ENCODE results near the gene ANKS6. TPM values are rescaled to one million over a fixed set of nuclear protein-coding genes. Genes with fewer than 3 reads are reported as not detected.

The ANKS6 gene
- total and polyA plus RNA-seq, 2 of the 8 experiments (the other 6 are each of a cell fraction or from before 2014, with no cell fraction given): 34.1 to 56.3 TPM

- Histone ChIP-seq H3K14ac (ENCODE audit: insufficient read length) (no peak within 1 kb of the TSS), H3K4ac (replicated peaks; ENCODE audit: insufficient read length, low read depth, low read length) (no peak within 1 kb of the TSS), H3K23ac (ENCODE audit: insufficient read length) (no peak within 1 kb of the TSS), H3K4me1 (replicated peaks in 1 of 4; ENCODE audit: control insufficient read depth in 3 of 4, insufficient read depth in 4 of 4, low read length in 3 of 4) (peaks cover 0 to 11% (median 5%) of the 10 kb centered on the region in 4 experiments; a peak in 5 of 7 replicates), H3K79me1 (ENCODE audit: low read depth, low read length) (no peaks in the 10 kb centered on the region), H4K8ac (ENCODE audit: extremely low read depth, insufficient read depth, low read length) (peak within 1 kb of the TSS; percentile 91), H4K5ac (ENCODE audit: insufficient read length, low read depth, low read length) (no peak within 1 kb of the TSS), H2BK120ac (replicated peaks; ENCODE audit: low read depth, low read length) (no peak within 1 kb of the TSS), H2AK5ac (ENCODE audit: low read depth, low read length) (no peak within 1 kb of the TSS), H3K23me2 (ENCODE audit: low read depth, low read length) (peaks cover 16% of the 10 kb centered on the region; the same call in 1 of the 2 replicates), H3K27me3 (replicated peaks in 1 of 4; ENCODE audit: control insufficient read depth in 3 of 4, extremely low read depth in 1 of 4, insufficient read depth in 3 of 4, low read length in 3 of 4) (peaks cover 44 to 70% (median 61%) of the 10 kb centered on the region in 4 experiments), H3K79me2 (ENCODE audit: control insufficient read depth in 1 of 2, insufficient read depth in 2 of 2, low read length in 2 of 2) (no peaks in the 10 kb centered on the region), H2BK5ac (ENCODE audit: low read depth, low read length) (no peak within 1 kb of the TSS), H3K4me3 (ENCODE audit: extremely low read depth in 1 of 4, insufficient read depth in 2 of 4, low read depth in 3 of 4, low read length in 4 of 4) (peak within 1 kb of the TSS; percentile 31 to 61 (median 45)), H2AFZ (ENCODE audit: low read length) (0 out of 2 replicates have a peak within 1 kb of the TSS, but pooled peaks have one; percentile 34), H3K9ac (replicated peaks in 1 of 4; ENCODE audit: extremely low read depth in 1 of 4, low read depth in 3 of 4, low read length in 3 of 4) (peak within 1 kb of the TSS in 1 of 4 experiments; percentile 66; a peak in 1 of 7 replicates), H3K36me3 (ENCODE audit: control insufficient read depth in 2 of 4, insufficient read depth in 4 of 4, low read length in 3 of 4) (peaks cover 0 to 4% (median 0%) of the 10 kb centered on the region in 4 experiments; a peak in 1 of 8 replicates), H3K18ac (ENCODE audit: extremely low read depth, low read length) (no peak within 1 kb of the TSS), H4K20me1 (replicated peaks in 1 of 2; ENCODE audit: control insufficient read depth in 1 of 2, insufficient read depth in 2 of 2, low read length in 2 of 2) (peaks cover 0 to 8% of the 10 kb centered on the region in 2 experiments), H2BK20ac (ENCODE audit: low read length) (no peak within 1 kb of the TSS), H2BK15ac (ENCODE audit: low read length) (no peak within 1 kb of the TSS), H3K9me3 (ENCODE audit: insufficient read depth in 2 of 2, low read depth in 1 of 2, low read length in 1 of 2) (no peaks in the 10 kb centered on the region), H3K27ac (ENCODE audit: low read depth, low read length) (no peak within 1 kb of the TSS), H2BK12ac (ENCODE audit: low read depth, low read length) (no peak within 1 kb of the TSS), H4K91ac (replicated peaks; ENCODE audit: insufficient read length, low read length) (no peak within 1 kb of the TSS), H3K56ac (replicated peaks; ENCODE audit: insufficient read length, low read depth, low read length) (no peak within 1 kb of the TSS), H3K4me2 (ENCODE audit: insufficient read depth in 1 of 2, low read depth in 2 of 2, low read length in 2 of 2) (peak within 1 kb of the TSS; percentile 38 to 92)
- DNase-seq (ENCODE audit: low read depth in 1 of 2, low spot score in 2 of 2) (peak in 1 of 2 experiments; percentile 67), FAIRE-seq (no peak)
- ChIA-PET CTCF (ENCODE audit: partially characterized antibody) (interaction anchor here (0.6 to 1.2 kb wide), 6 partner anchors 8 to 207 kb away, joined by 3 to 4 read pairs (median 3); no protein-coding TSS in a partner anchor), POLR2A (ENCODE audit: partially characterized antibody) (no interaction called here)
- whole genome bisulfite sequencing, 2 experiments (ENCODE audit: extremely low coverage in 1 of 2, insufficient coverage in 1 of 2, insufficient read length in 1 of 2, insufficient replicate concordance in 2 of 2, low coverage in 1 of 2, low lambda C conversion rate in 2 of 2, missing lambda C conversion rate in 1 of 2): 5% methylated on average over 45 of the region's 111 CpGs; no CpG with 5 or more reads in 1 of the 2 experiments
- TF ChIP-seq RAD21 (IDR thresholded peaks at IDR 0.05 in 1 of 2, conservative IDR thresholded peaks at IDR 0.05 in 1 of 2; ENCODE audit: low read depth in 2 of 2, low read length in 2 of 2): peak; percentile 36 to 48
- no peak for TF ChIP-seq CEBPB (IDR thresholded peaks at IDR 0.05; ENCODE audit: low read depth, low read length)
- TF ChIP-seq KDM4A (IDR thresholded peaks at IDR 0.05; ENCODE audit: low read depth, low read length, severe bottlenecking): peak; percentile 43
- TF ChIP-seq CTCF (IDR thresholded peaks at IDR 0.05; ENCODE audit: control extremely low read depth in 1 of 3, insufficient read depth in 1 of 3, low read depth in 1 of 3, low read length in 3 of 3): peak; percentile 26 to 34 (median 31); a peak in 3 of 4 replicates
- 0 out of 2 replicates have a peak, but pooled peaks have one; percentile 18 for TF ChIP-seq TBP (IDR thresholded peaks at IDR 0.05; ENCODE audit: low read depth, low read length)
- TF ChIP-seq SUZ12 (IDR thresholded peaks at IDR 0.05; ENCODE audit: low read length): peak; percentile 58
- peak; percentile 36 for TF ChIP-seq EZH2 (IDR thresholded peaks at IDR 0.05; ENCODE audit: low read depth, low read length, severe bottlenecking)
Measured at GRCh38 chr9:98708933-98709911, 87.1 kb downstream of the ANKS6 start, which contains the start of gene GABBR2. Gene GABBR2 (minus strand): TSS chr9:98708935. CDS start chr9:98708737, 198 bp downstream.

All from H1 (cell line).